ENCODE measurements around the gene MAP7. TPM values are rescaled to one million over a fixed set of nuclear protein-coding genes. Genes with fewer than 3 reads are reported as not detected.
"Not testable (repeated sequence)": the region's sequence is repeated elsewhere in the genome, so short reads cannot be mapped to it uniquely, and the experiment has no call there.

Gene MAP7
- total and polyA plus RNA-seq, 11 donors, result 0.86 to 3.2 (median 2.1) TPM

DNA sequence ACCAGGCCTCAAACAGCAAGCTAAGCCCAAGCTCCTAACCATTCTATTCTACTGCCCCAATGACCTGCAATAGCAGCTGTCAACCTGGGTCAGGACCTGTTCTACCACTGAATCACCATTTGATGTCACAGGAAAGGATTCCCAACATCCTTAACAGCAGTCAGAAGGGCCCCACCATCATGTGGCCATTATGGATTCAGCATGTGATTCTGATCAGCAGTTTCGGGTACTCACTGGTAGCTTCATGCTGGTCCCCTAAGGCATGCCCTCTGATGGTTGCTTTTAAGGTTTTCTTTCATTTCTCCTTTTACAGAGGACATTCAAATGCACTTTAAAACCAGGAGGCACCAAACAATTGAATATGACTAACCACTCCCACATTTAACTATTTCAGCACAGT is 37.3 kb upstream of the MAP7 start:
- intact Hi-C loops (cut with DNase I), result loop anchor here in 2 of 10 donors (5.0 kb wide), 2 partner anchors 55 to 205 kb away; partner anchors contain the start of gene MAP3K5 (in 2 of the 2)
- Histone ChIP-seq H3K36me3 (peaks cover 0 to 79% (median 49%) of the 10 kb centered on the region in 9 donors), H3K4me1 (peaks cover 0 to 28% (median 9%) of the 10 kb centered on the region in 12 donors), H3K27me3 (no peaks in the 10 kb centered on the region), H3K27ac (peak overlapping the region in 1 of 12 donors; percentile 70), H3K9me3 (no peaks in the 10 kb centered on the region), H3K4me3 (no peak overlapping the region)
- WGBS, 4 donors, result 77 to 97% (median 93%) methylated on average over 1 of the region's 1 CpG
- no peak for TF ChIP-seq POLR2A (IDR thresholded peaks at IDR 0.05)
- TF ChIP-seq, protein P1, sequence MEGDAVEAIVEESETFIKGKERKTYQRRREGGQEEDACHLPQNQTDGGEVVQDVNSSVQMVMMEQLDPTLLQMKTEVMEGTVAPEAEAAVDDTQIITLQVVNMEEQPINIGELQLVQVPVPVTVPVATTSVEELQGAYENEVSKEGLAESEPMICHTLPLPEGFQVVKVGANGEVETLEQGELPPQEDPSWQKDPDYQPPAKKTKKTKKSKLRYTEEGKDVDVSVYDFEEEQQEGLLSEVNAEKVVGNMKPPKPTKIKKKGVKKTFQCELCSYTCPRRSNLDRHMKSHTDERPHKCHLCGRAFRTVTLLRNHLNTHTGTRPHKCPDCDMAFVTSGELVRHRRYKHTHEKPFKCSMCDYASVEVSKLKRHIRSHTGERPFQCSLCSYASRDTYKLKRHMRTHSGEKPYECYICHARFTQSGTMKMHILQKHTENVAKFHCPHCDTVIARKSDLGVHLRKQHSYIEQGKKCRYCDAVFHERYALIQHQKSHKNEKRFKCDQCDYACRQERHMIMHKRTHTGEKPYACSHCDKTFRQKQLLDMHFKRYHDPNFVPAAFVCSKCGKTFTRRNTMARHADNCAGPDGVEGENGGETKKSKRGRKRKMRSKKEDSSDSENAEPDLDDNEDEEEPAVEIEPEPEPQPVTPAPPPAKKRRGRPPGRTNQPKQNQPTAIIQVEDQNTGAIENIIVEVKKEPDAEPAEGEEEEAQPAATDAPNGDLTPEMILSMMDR (IDR thresholded peaks at IDR 0.05), result no peak
- DNase-seq (no peak), ATAC-seq (no peak)

DNA sequence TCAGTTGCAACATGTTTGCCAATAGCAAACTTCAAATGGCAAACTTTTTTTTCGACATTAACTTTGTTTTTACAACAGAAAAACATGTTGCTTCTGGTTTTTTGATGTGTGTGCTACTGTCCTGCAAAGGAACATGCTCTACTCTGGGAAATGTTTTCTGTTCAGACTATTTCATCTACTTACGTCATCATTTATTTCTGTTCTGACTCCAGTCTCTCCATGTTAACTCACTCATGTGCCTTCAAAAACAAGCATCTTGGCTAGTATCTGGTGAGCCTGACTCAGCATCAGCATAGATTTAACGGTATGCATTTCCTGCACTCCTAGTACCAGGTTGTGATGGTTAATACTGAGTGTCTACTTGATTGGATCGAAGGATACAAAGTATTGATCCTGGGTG is 36.1 kb upstream of the MAP7 start:
- intact Hi-C loops (cut with DNase I), result loop anchor here in 2 of 10 donors (5.0 kb wide), 2 partner anchors 56 to 206 kb away; partner anchors contain the start of gene MAP3K5 (in 2 of the 2)
- H3K4me1 ChIP-seq, result peaks cover 0 to 28% (median 9%) of the 10 kb centered on the region in 12 donors

GRCh38 chr6:136585523-136585922 is 35.3 kb upstream of the MAP7 start:
- not testable (repeated sequence) for H3K27me3 ChIP-seq, ATAC-seq, H3K9me3 ChIP-seq, H3K4me3 ChIP-seq, DNase-seq
- intact Hi-C loops (cut with DNase I), result loop anchor here in 2 of 10 donors (5.0 kb wide), 2 partner anchors 57 to 207 kb away; partner anchors contain the start of gene MAP3K5 (in 2 of the 2)
- Histone ChIP-seq H3K36me3 (peaks cover 0 to 76% (median 35%) of the 10 kb centered on the region in 9 donors), H3K27ac (peak overlapping the region in 5 of 12 donors; percentile 31 to 70 (median 43)), H3K4me1 (peaks cover 0 to 28% (median 9%) of the 10 kb centered on the region in 12 donors)
- 88 to 93% (median 89%) methylated on average over 2 of the region's 2 CpGs for WGBS, 4 donors

More for the DNA sequence above, 36.1 kb upstream of the MAP7 start:
- TF ChIP-seq POLR2A (IDR thresholded peaks at IDR 0.05), result no peak
- TF ChIP-seq, protein P1 (IDR thresholded peaks at IDR 0.05), result no peak
- Histone ChIP-seq H3K36me3 (peaks cover 0 to 76% (median 42%) of the 10 kb centered on the region in 9 donors), H3K27ac (peak overlapping the region in 10 of 12 donors; percentile 21 to 75 (median 46)), H3K9me3 (no peaks in the 10 kb centered on the region), H3K27me3 (no peaks in the 10 kb centered on the region), H3K4me3 (no peak overlapping the region)
- 46 to 52% (median 50%) methylated on average over 4 of the region's 4 CpGs for WGBS, 4 donors
- peak; percentile 69 to 86 (median 82) for ATAC-seq
- no peak for DNase-seq

DNA sequence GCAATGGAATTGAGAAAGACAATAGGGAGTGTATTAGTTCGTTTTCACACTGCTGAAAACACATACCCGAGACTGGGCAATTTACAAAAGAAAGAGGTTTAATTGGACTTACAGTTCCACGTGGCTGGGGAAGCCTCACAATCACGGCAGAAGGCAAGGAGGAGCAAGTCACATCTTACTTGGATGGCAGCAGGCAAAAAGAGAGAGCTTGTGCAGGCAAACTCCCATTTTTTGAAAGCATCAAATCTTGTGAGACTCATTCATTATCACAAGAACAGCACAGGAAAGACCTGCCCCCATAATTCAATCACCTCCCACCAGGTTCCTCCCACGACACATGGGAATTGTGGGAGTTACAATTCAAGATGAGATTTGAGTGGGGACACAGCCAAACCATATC is 34.1 kb upstream of the MAP7 start:
- Histone ChIP-seq H3K27ac (peak overlapping the region in 1 of 12 donors; percentile 54), H3K4me1 (peaks cover 0 to 28% (median 9%) of the 10 kb centered on the region in 12 donors), H3K36me3 (peaks cover 0 to 76% (median 35%) of the 10 kb centered on the region in 9 donors)
- intact Hi-C loops (cut with DNase I), result loop anchor here in 2 of 10 donors (5.0 kb wide), 1 partner anchor 208 kb away; the partner anchor contains the start of gene MAP3K5 (in 2 of the 2)
- not testable (repeated sequence) for ATAC-seq, H3K4me3 ChIP-seq, H3K9me3 ChIP-seq, H3K27me3 ChIP-seq, DNase-seq
- 83 to 86% (median 84%) methylated on average over 5 of the region's 5 CpGs for WGBS, 4 donors

GRCh38 chr6:136582711-136583471 is 32.7 kb upstream of the MAP7 start:
- no peaks in the 10 kb centered on the region for H3K9me3 ChIP-seq
- no peaks in the 10 kb centered on the region for H3K27me3 ChIP-seq
- H3K36me3 ChIP-seq, result peaks cover 0 to 74% (median 35%) of the 10 kb centered on the region in 9 donors
- TF ChIP-seq, protein P1 (IDR thresholded peaks at IDR 0.05), result peak; percentile 40 to 64 (median 53)
- no peak for TF ChIP-seq POLR2A (IDR thresholded peaks at IDR 0.05)
- H3K4me1 ChIP-seq, result peaks cover 0 to 28% (median 9%) of the 10 kb centered on the region in 12 donors
- no peak for DNase-seq
- peak in 3 of 4 donors; percentile 42 to 55 (median 54) for ATAC-seq
- 28 to 34% (median 33%) methylated on average over 3 of the region's 3 CpGs for WGBS, 4 donors
- no peak overlapping the region for H3K4me3 ChIP-seq
- intact Hi-C loops (cut with DNase I), result loop anchor here in 4 of 10 donors (2.0 to 5.0 kb wide), 2 partner anchors 209 to 210 kb away; partner anchors contain the start of gene MAP3K5 (in 4 of the 4)
- peak overlapping the region in 8 of 12 donors; percentile 2 to 57 (median 36) for H3K27ac ChIP-seq

Measured in heart left ventricle (tissue), 16 donors.